Colonic mucosa (tissue), 4 donors: Measurements from ENCODE around the gene FOXP1. TPM values are rescaled to one million over a fixed set of nuclear protein-coding genes. Genes with fewer than 3 reads are reported as not detected.

Source experiments
- DNase-seq: peaks from one replicate; pipeline ENCODE4 v3.0.0-alpha.2; 2020
- H3K27ac ChIP-seq: fragments of 200-600 bp; one replicate; pipeline ENCODE4 v1.8.0; 2021
- H3K27me3 ChIP-seq: fragments of 200-600 bp; one replicate; pipeline ENCODE4 v1.8.0; 2021
- H3K36me3 ChIP-seq: fragments of 200-600 bp; one replicate; pipeline ENCODE4 v1.8.0; 2021
- H3K4me1 ChIP-seq: fragments of 200-600 bp; one replicate; pipeline ENCODE4 v1.8.0; 2021; ENCODE audit warnings: mild to moderate bottlenecking
- H3K4me3 ChIP-seq: fragments of 200-600 bp; one replicate; pipeline ENCODE4 v1.8.0; 2021
- H3K9ac ChIP-seq, 2 donors: one replicate each; pipeline ENCODE4 v1.7.0; 2013; ENCODE audit warnings: control low read depth in 2 of 2, low read depth in 2 of 2, low read length in 2 of 2
- H3K9me3 ChIP-seq: fragments of 200-600 bp; one replicate; pipeline ENCODE4 v1.8.0; 2021
- intact Hi-C: fragments of 100-400 bp; cut with DNase I; formaldehyde crosslinking; loops from one replicate; pipeline ENCODE4 v1.14.1; 2022
- total RNA-seq, 2 donors: library from RNA; stranded (reverse); fragmentation: NEBNext Ultra II Directional in 1 of 2; extraction: Animal tissue kit (Norgen Biotek cat#: 25700) in 1 of 2; gene quantifications; one replicate each; pipeline ENCODE4 v1.2.1, GENCODE V29; 2021
- TF ChIP-seq, protein P1 (sequence below): fragments of 200-600 bp; IDR thresholded peaks from one replicate; pipeline ENCODE4 v1.8.0; 2022; ENCODE audit warnings: antibody characterized with exemption, mild to moderate bottlenecking
- donor health status: healthy.
- donor health status: DM: no; HTN: no; CAD: no.
- donor health status: DM: no; HTN: no; CAD: no.

Gene FOXP1
- total RNA-seq, 2 donors from 2014 or later = 127 to 128 TPM

GRCh38 chr3:71495708-71496472, 87.6 kb downstream of the FOXP1 start:
- DNase-seq = no peak
- intact Hi-C loops = no loop called here
- TF ChIP-seq, protein P1, sequence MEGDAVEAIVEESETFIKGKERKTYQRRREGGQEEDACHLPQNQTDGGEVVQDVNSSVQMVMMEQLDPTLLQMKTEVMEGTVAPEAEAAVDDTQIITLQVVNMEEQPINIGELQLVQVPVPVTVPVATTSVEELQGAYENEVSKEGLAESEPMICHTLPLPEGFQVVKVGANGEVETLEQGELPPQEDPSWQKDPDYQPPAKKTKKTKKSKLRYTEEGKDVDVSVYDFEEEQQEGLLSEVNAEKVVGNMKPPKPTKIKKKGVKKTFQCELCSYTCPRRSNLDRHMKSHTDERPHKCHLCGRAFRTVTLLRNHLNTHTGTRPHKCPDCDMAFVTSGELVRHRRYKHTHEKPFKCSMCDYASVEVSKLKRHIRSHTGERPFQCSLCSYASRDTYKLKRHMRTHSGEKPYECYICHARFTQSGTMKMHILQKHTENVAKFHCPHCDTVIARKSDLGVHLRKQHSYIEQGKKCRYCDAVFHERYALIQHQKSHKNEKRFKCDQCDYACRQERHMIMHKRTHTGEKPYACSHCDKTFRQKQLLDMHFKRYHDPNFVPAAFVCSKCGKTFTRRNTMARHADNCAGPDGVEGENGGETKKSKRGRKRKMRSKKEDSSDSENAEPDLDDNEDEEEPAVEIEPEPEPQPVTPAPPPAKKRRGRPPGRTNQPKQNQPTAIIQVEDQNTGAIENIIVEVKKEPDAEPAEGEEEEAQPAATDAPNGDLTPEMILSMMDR = no peak
- Histone ChIP-seq H3K36me3 (no peaks in the 10 kb centered on the region), H3K27ac (peak overlapping the region; percentile 1), H3K27me3 (no peaks in the 10 kb centered on the region), H3K4me3 (no peak overlapping the region), H3K4me1 (no peaks in the 10 kb centered on the region), H3K9me3 (no peaks in the 10 kb centered on the region), H3K9ac (no peak overlapping the region)

DNA sequence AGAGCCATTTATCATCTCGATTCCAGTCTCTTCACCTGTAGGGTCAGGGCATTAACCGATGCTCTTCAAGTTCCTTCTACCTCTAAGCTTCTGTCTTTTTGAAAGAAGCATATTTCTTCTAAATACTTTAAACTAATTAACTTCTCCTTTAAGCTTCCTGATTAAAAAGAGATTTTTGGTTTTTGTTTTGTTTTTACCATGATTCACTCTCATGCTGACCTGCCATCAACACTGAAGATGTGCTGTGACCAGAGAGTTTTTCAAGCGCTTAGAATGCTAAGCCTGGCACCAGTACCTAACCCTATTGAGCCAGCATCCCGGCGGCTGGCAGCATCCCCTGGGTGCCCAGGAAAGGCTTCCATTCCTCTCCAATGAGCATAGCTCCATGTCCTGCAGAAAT, 89.3 kb downstream of the FOXP1 start:
- intact Hi-C loops = no loop called here
- no peak overlapping the region for H3K27ac ChIP-seq
- TF ChIP-seq, protein P1 = no peak

GRCh38 chr3:71492974-71493771, 90.4 kb downstream of the FOXP1 start:
- TF ChIP-seq, protein P1 = no peak
- intact Hi-C loops = no loop called here
- H3K4me3 ChIP-seq = no peak overlapping the region
- H3K9me3 ChIP-seq = no peaks in the 10 kb centered on the region
- no peak for DNase-seq
- H3K36me3 ChIP-seq = no peaks in the 10 kb centered on the region
- no peak overlapping the region for H3K27ac ChIP-seq
- no peaks in the 10 kb centered on the region for H3K27me3 ChIP-seq
- no peak overlapping the region for H3K9ac ChIP-seq
- no peaks in the 10 kb centered on the region for H3K4me1 ChIP-seq

More for the DNA sequence above, 89.3 kb downstream of the FOXP1 start:
- Histone ChIP-seq H3K9ac (no peak overlapping the region), H3K36me3 (no peaks in the 10 kb centered on the region), H3K4me1 (no peaks in the 10 kb centered on the region), H3K9me3 (no peaks in the 10 kb centered on the region), H3K4me3 (no peak overlapping the region), H3K27me3 (no peaks in the 10 kb centered on the region)
- no peak for DNase-seq

- no peak overlapping the region for H3K27ac ChIP-seq
- H3K4me3 ChIP-seq = no peak overlapping the region
- intact Hi-C loops = no loop called here
Measured at GRCh38 chr3:71492566-71492965, 91.0 kb downstream of the FOXP1 start.

GRCh38 chr3:71491154-71491752, 92.3 kb downstream of the FOXP1 start:
- H3K36me3 ChIP-seq = no peaks in the 10 kb centered on the region
- no peaks in the 10 kb centered on the region for H3K4me1 ChIP-seq
- TF ChIP-seq, protein P1 = no peak
- H3K9ac ChIP-seq = no peak overlapping the region
- no peaks in the 10 kb centered on the region for H3K9me3 ChIP-seq
- intact Hi-C loops = no loop called here
- no peak overlapping the region for H3K27ac ChIP-seq
- H3K4me3 ChIP-seq = no peak overlapping the region
- no peak for DNase-seq
- H3K27me3 ChIP-seq = no peaks in the 10 kb centered on the region

More at GRCh38 chr3:71492566-71492965, 91.0 kb downstream of the FOXP1 start:
- TF ChIP-seq, protein P1 = no peak
- no peaks in the 10 kb centered on the region for H3K4me1 ChIP-seq
- H3K9ac ChIP-seq = no peak overlapping the region
- no peaks in the 10 kb centered on the region for H3K36me3 ChIP-seq
- H3K9me3 ChIP-seq = no peaks in the 10 kb centered on the region
- H3K27me3 ChIP-seq = no peaks in the 10 kb centered on the region
- DNase-seq = no peak
